Central memory CD8-positive, alpha-beta T cell (primary cell): Measurements from ENCODE around the gene ASXL3.

Experiments used
- ATAC-seq: fragments of 150-1000 bp; cut with Tn5 transposase; replicated peaks from 2 replicates; pipeline ENCODE4 v1.10.0; 2022; ENCODE audit warnings: mild to moderate bottlenecking, moderate FRiP score, moderate number of reproducible peaks; ENCODE audit not compliant: poor library complexity, severe bottlenecking; ENCODE audit errors: extremely low read depth
- DNase-seq, 2 donors: peaks; one replicate each; pipeline ENCODE4 v3.0.0; 2021; ENCODE audit warnings: low spot score in 2 of 2
- H3K27ac Mint-ChIP-seq: one replicate; pipeline ENCODE4 v1.8.0; 2022; ENCODE audit warnings: low read depth, mild to moderate bottlenecking, moderate library complexity, mixed read lengths
- H3K27me3 Mint-ChIP-seq: one replicate; pipeline ENCODE4 v1.8.0; 2022; ENCODE audit warnings: mixed read lengths
- H3K36me3 Mint-ChIP-seq: one replicate; pipeline ENCODE4 v1.8.0; 2022; ENCODE audit warnings: mild to moderate bottlenecking, moderate library complexity, mixed read lengths; ENCODE audit not compliant: insufficient read depth
- H3K4me1 Mint-ChIP-seq: one replicate; pipeline ENCODE4 v1.8.0; 2022; ENCODE audit warnings: mixed read lengths
- H3K4me3 Mint-ChIP-seq: one replicate; pipeline ENCODE4 v1.8.0; 2022; ENCODE audit warnings: mild to moderate bottlenecking, moderate library complexity, mixed read lengths
- H3K9me3 Mint-ChIP-seq: one replicate; pipeline ENCODE4 v1.8.0; 2022; ENCODE audit warnings: mixed read lengths

ASXL3 gene

GRCh38 chr18:33588361-33588760, 10.3 kb downstream of the ASXL3 start:
- Mint-ChIP-seq H3K4me3 (no peak overlapping the region), H3K4me1 (no peaks in the 10 kb centered on the region), H3K27ac (no peak overlapping the region), H3K9me3 (peaks cover 20% of the 10 kb centered on the region), H3K36me3 (no peaks in the 10 kb centered on the region), H3K27me3 (no peaks in the 10 kb centered on the region)
- DNase-seq (no peak), ATAC-seq (no peak)

GRCh38 chr18:33593261-33593660, 15.2 kb downstream of the ASXL3 start:
- Mint-ChIP-seq H3K9me3 (peaks cover 11% of the 10 kb centered on the region), H3K4me1 (no peaks in the 10 kb centered on the region), H3K4me3 (no peak overlapping the region), H3K27ac (no peak overlapping the region), H3K27me3 (no peaks in the 10 kb centered on the region), H3K36me3 (no peaks in the 10 kb centered on the region)
- ATAC-seq (no peak), DNase-seq (no peak)

GRCh38 chr18:33594799-33595198, 16.8 kb downstream of the ASXL3 start:
- Mint-ChIP-seq H3K27me3 (no peaks in the 10 kb centered on the region), H3K9me3 (peaks cover 11% of the 10 kb centered on the region), H3K4me3 (no peak overlapping the region), H3K4me1 (no peaks in the 10 kb centered on the region), H3K36me3 (no peaks in the 10 kb centered on the region), H3K27ac (no peak overlapping the region)
- no peak for DNase-seq
- ATAC-seq: no peak

GRCh38 chr18:33596178-33596854, 18.3 kb downstream of the ASXL3 start:
- Mint-ChIP-seq H3K9me3 (peaks cover 6% of the 10 kb centered on the region), H3K36me3 (no peaks in the 10 kb centered on the region), H3K27ac (no peak overlapping the region), H3K4me1 (no peaks in the 10 kb centered on the region), H3K4me3 (no peak overlapping the region), H3K27me3 (no peaks in the 10 kb centered on the region)
- ATAC-seq: no peak
- no peak for DNase-seq

- H3K36me3 Mint-ChIP-seq: no peaks in the 10 kb centered on the region
- H3K9me3 Mint-ChIP-seq: peaks cover 10% of the 10 kb centered on the region
- ATAC-seq (no peak), DNase-seq (no peak)
- H3K27me3 Mint-ChIP-seq: no peaks in the 10 kb centered on the region
- no peak overlapping the region for H3K27ac Mint-ChIP-seq
- no peak overlapping the region for H3K4me3 Mint-ChIP-seq
- no peaks in the 10 kb centered on the region for H3K4me1 Mint-ChIP-seq
Observed at GRCh38 chr18:33600846-33601245, 22.8 kb downstream of the ASXL3 start.

GRCh38 chr18:33603454-33603853, 25.4 kb downstream of the ASXL3 start:
- no peaks in the 10 kb centered on the region for H3K4me1 Mint-ChIP-seq
- H3K36me3 Mint-ChIP-seq: no peaks in the 10 kb centered on the region
- DNase-seq: no peak
- H3K9me3 Mint-ChIP-seq: peaks cover 14% of the 10 kb centered on the region
- no peak overlapping the region for H3K4me3 Mint-ChIP-seq
- no peak overlapping the region for H3K27ac Mint-ChIP-seq
- H3K27me3 Mint-ChIP-seq: no peaks in the 10 kb centered on the region
- ATAC-seq: no peak

GRCh38 chr18:33605250-33605649, 27.2 kb downstream of the ASXL3 start:
- no peaks in the 10 kb centered on the region for H3K36me3 Mint-ChIP-seq
- H3K27me3 Mint-ChIP-seq: no peaks in the 10 kb centered on the region
- DNase-seq: no peak
- H3K4me1 Mint-ChIP-seq: no peaks in the 10 kb centered on the region
- peaks cover 14% of the 10 kb centered on the region for H3K9me3 Mint-ChIP-seq
- H3K27ac Mint-ChIP-seq: no peak overlapping the region
- no peak overlapping the region for H3K4me3 Mint-ChIP-seq
- ATAC-seq: no peak

- Mint-ChIP-seq H3K4me3 (no peak overlapping the region), H3K9me3 (peaks cover 14% of the 10 kb centered on the region), H3K27ac (no peak overlapping the region), H3K27me3 (no peaks in the 10 kb centered on the region), H3K4me1 (no peaks in the 10 kb centered on the region), H3K36me3 (no peaks in the 10 kb centered on the region)
- ATAC-seq: no peak
- DNase-seq: no peak
Observed at GRCh38 chr18:33606621-33607020, 28.6 kb downstream of the ASXL3 start.

- no peak for ATAC-seq
- no peak for DNase-seq
- peaks cover 10% of the 10 kb centered on the region for H3K9me3 Mint-ChIP-seq
- H3K36me3 Mint-ChIP-seq: no peaks in the 10 kb centered on the region
- H3K4me3 Mint-ChIP-seq: no peak overlapping the region
- no peaks in the 10 kb centered on the region for H3K27me3 Mint-ChIP-seq
- no peak overlapping the region for H3K27ac Mint-ChIP-seq
- H3K4me1 Mint-ChIP-seq: no peaks in the 10 kb centered on the region
Observed at GRCh38 chr18:33611525-33612135, 33.6 kb downstream of the ASXL3 start.

GRCh38 chr18:33612632-33613031, 34.6 kb downstream of the ASXL3 start:
- no peak overlapping the region for H3K4me3 Mint-ChIP-seq
- no peaks in the 10 kb centered on the region for H3K27me3 Mint-ChIP-seq
- H3K27ac Mint-ChIP-seq: no peak overlapping the region
- H3K36me3 Mint-ChIP-seq: no peaks in the 10 kb centered on the region
- DNase-seq: no peak
- H3K4me1 Mint-ChIP-seq: no peaks in the 10 kb centered on the region
- peaks cover 10% of the 10 kb centered on the region for H3K9me3 Mint-ChIP-seq
- ATAC-seq: no peak

- Mint-ChIP-seq H3K4me3 (no peak overlapping the region), H3K9me3 (peaks cover 10% of the 10 kb centered on the region), H3K36me3 (no peaks in the 10 kb centered on the region), H3K27me3 (no peaks in the 10 kb centered on the region), H3K27ac (no peak overlapping the region), H3K4me1 (no peaks in the 10 kb centered on the region)
- ATAC-seq (no peak), DNase-seq (no peak)
Observed at GRCh38 chr18:33616556-33616955, 38.5 kb downstream of the ASXL3 start.

GRCh38 chr18:33627114-33627513, 49.1 kb downstream of the ASXL3 start:
- Mint-ChIP-seq H3K36me3 (no peaks in the 10 kb centered on the region), H3K27me3 (no peaks in the 10 kb centered on the region), H3K27ac (no peak overlapping the region), H3K9me3 (peaks cover 7% of the 10 kb centered on the region), H3K4me3 (no peak overlapping the region), H3K4me1 (no peaks in the 10 kb centered on the region)
- ATAC-seq (no peak), DNase-seq (no peak)

GRCh38 chr18:33630476-33630875, 52.5 kb downstream of the ASXL3 start:
- Mint-ChIP-seq H3K27ac (no peak overlapping the region), H3K27me3 (no peaks in the 10 kb centered on the region), H3K4me1 (no peaks in the 10 kb centered on the region), H3K36me3 (no peaks in the 10 kb centered on the region), H3K9me3 (peaks cover 16% of the 10 kb centered on the region), H3K4me3 (no peak overlapping the region)
- no peak for DNase-seq
- ATAC-seq: no peak
